Measurements from ENCODE around the gene TMEM141.
"Not testable (repeated sequence)": the region's sequence is repeated elsewhere in the genome, so short reads cannot be mapped to it uniquely, and the experiment has no call there.

Gene TMEM141

DNA sequence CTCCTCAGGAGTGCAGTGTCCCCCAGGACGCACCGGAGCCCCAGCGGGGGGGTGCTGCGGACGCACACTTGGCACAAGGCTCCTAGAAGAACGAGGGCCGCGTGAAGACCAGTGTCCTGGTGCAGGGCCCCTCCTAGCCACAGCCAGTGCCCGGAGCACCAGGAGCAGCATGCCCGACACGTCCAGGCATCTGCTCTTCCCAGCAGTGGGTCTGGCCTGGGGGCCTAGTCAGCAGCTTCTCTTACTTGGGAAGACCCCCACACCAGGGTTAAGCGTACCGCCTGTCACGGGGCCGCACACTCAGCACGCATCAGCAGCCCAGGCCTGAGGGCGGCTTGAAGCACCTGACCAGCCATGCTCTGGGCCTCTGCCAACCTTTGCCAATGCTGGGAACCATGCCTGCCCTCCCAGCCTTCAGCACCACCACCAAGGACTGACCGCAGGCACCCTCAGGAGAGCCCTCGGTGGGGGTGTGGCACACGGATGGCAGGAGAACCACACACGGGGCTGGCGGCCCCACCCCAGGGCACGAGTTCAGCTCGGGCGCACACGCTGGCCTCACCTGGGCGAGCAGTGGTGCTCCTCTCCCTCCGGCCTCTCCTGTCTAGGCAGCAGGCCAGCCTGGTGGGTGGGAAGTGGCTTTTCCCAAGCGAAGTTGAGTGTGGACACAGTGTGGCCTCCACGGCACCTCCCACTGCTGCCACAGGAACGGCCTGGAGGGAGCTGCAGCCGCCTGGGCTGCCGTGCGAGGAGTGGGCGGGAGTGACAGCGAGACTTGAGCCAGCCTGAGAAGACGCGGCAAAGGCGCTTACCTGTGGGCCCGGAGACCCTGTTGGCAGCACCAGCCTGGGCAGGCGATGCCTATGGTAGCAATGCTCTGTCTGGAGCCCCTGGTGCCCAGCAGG is 39.1 kb downstream of the TMEM141 start:
- no peak for DNase-seq (ENCODE audit: low read depth)
- no peak overlapping the region for H3K4me3 ChIP-seq (ENCODE audit: low read length)
- TF ChIP-seq, protein P1, sequence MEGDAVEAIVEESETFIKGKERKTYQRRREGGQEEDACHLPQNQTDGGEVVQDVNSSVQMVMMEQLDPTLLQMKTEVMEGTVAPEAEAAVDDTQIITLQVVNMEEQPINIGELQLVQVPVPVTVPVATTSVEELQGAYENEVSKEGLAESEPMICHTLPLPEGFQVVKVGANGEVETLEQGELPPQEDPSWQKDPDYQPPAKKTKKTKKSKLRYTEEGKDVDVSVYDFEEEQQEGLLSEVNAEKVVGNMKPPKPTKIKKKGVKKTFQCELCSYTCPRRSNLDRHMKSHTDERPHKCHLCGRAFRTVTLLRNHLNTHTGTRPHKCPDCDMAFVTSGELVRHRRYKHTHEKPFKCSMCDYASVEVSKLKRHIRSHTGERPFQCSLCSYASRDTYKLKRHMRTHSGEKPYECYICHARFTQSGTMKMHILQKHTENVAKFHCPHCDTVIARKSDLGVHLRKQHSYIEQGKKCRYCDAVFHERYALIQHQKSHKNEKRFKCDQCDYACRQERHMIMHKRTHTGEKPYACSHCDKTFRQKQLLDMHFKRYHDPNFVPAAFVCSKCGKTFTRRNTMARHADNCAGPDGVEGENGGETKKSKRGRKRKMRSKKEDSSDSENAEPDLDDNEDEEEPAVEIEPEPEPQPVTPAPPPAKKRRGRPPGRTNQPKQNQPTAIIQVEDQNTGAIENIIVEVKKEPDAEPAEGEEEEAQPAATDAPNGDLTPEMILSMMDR (conservative IDR thresholded peaks at IDR 0.05; ENCODE audit: low read length) = no peak

DNA sequence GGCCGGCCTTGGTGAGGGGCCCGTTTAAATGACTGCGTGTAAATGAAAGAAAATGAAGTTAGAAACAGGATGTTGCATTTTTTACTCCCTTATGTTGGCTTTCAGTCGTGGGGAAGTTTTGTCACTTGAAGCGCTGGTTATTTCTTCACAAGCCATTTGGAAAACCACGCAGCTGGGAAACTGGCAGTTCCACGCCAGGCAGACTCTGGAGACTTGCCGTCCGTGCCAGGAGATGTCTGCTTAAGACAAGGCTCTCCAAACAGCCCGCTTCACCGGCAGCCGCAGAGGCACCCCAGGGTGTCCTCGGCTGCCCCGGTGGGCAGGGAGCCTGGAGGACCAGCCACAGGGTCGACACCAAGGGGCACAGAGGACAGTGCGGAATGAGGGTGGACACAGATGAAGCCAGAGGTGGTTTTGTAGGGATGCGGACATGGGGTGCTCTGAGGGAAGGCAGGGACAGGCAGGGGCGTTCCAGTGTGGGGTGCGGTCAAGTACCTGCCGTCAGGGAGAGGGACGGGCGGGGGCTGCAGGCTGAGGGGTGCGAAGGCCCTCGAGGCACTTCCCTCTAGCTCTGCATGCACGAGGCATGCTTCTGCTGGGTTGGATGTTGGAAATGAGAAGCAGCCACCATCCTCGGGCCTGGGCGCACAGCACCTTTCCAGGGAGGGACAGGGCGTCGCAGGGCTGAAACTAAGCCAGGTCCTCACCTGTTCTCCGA is 40.0 kb downstream of the TMEM141 start:
- TF ChIP-seq, protein P1 (conservative IDR thresholded peaks at IDR 0.05; ENCODE audit: low read length) = no peak
- DNase-seq (ENCODE audit: low read depth) = no peak
- H3K4me3 ChIP-seq (ENCODE audit: low read length) = no peak overlapping the region

DNA sequence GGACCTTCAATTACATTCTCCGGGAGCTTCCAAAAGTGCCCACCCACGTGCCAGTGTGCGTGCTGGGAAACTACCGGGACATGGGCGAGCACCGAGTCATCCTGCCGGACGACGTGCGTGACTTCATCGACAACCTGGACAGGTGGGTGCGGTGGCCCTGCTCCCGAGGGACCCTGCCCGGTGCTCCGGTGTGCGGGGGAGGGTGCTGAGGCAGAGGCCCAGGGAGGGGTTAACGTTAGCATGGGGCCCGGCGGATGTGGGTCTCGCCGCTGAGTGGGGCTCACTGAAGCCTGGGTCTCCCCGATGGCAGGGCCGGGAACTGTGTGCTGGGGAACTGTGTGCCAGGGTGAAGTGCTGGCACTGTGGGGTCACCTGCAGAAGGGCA is 40.6 kb downstream of the TMEM141 start:
- TF ChIP-seq, protein P1 (conservative IDR thresholded peaks at IDR 0.05; ENCODE audit: low read length) = no peak
- DNase-seq (ENCODE audit: low read depth) = no peak
- H3K4me3 ChIP-seq (ENCODE audit: low read length) = no peak overlapping the region

DNA sequence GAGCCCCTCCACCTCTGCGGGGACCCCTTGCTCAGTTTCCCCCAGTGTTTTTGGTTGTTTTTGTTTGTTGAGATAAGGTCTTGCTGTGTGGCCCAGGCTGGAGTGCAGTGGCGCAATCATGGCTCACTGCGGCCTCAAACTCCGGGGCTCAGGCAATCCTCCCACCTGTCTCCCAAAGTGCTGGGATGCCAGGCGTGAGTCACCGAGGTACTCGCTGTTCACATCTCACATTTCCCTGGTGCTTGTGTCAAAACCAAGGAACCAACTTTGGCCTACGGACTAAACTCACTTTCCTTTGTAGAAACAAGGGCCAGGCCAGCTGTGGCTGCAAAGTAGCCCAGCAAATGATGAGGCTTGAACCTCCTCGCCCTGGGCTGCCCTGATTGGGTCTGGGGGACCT is 41.4 kb downstream of the TMEM141 start:
- TF ChIP-seq, protein P1 (conservative IDR thresholded peaks at IDR 0.05; ENCODE audit: low read length) = no peak
- H3K4me3 ChIP-seq (ENCODE audit: low read length) = no peak overlapping the region
- DNase-seq (ENCODE audit: low read depth) = no peak

DNA sequence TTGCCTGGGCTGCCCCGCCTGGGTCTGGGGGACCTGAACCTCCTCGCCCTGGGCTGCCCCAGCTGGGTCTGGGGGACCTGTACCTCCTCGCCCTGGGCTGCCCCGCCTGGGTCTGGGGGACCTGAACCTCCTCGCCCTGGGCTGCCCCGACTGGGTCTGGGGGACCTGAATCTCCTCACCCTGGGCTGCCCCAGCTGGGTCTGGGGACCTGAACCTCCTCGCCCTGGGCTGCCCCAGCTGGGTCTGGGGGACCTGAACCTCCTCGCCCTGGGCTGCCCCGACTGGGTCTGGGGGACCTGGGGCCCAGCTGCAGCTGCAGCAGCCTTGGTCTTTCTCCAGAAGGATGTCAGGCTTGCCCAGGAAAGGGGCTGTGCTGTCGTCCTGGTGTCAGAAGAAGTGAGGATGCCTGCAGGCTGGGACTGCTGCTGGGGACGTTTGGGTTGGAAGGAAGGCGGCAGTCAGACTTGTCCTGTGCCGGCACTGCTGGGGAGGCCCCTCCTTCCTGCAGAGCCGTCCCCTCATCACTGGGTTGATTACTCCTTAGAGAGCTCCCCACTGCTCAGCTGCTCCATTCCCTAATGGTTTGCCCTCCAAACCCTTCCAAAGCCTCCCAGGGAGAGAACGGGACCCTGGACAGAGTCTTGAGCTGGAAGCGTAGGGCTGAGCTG is 42.4 kb downstream of the TMEM141 start:
- H3K4me3 ChIP-seq (ENCODE audit: low read length); DNase-seq (ENCODE audit: low read depth): not testable (repeated sequence)

DNA sequence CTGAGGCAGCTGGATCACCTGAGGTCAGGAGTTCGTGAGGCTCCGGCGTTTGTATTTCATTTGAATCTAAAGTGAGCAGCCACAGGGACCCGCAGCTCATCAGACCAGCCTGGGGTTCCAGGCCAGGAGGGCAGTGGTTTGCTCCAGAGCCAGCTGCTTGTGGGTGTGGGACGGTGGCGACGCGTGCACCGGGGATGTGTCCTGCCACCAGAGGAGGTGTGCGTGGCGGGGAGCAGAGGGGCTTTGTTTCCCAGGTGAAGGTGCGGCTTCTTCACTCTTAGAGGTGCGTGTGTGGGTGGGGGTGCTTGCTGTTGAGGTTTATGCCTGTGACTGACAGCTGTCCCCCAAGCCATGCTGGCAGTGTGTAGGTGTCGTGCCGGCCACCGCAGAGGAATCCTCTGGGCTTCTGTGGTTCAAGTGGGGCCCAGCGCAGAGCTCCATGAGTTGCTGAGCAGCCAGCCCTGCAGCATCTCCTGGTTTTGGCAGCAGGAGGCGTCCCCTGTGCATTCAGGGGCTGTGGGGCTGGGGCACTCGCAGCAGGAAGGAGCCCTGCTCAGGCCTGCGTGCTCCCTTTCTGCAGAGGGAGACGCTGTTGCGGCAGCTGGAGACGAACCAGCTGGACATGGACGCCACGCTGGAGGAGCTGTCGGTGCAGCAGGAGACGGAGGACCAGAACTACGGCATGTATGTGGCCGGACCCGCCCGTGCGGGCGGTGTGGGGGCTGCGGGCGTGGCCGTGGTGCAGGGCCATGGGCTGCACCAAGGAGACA is 44.2 kb downstream of the TMEM141 start:
- TF ChIP-seq, protein P1 (conservative IDR thresholded peaks at IDR 0.05; ENCODE audit: low read length) = no peak
- no peak overlapping the region for H3K4me3 ChIP-seq (ENCODE audit: low read length)
- DNase-seq (ENCODE audit: low read depth) = no peak

Measured in AG10803 (cell line).